ENCODE data around the gene THSD7A.

The THSD7A gene

GRCh38 chr7:11668727-11669126 is 163.3 kb downstream of the THSD7A start:
- DNase-seq (ENCODE audit: low read depth, low spot score) = no peak
- H3K27me3 ChIP-seq (ENCODE audit: control insufficient read depth, insufficient read depth, low read length) = no peaks in the 10 kb centered on the region
- H3K9me3 ChIP-seq (ENCODE audit: control insufficient read depth, insufficient read depth, low read length) = no peaks in the 10 kb centered on the region
- H3K4me3 ChIP-seq (ENCODE audit: low read length) = no peak overlapping the region
- WGBS (ENCODE audit: insufficient coverage, insufficient read length) = no CpG with 5 or more reads among the region's 4 CpGs
- no peaks in the 10 kb centered on the region for H3K36me3 ChIP-seq (ENCODE audit: control insufficient read depth, insufficient read depth, low read length)
- no peak overlapping the region for H3K27ac ChIP-seq (ENCODE audit: low read length)
- no peaks in the 10 kb centered on the region for H3K4me1 ChIP-seq (ENCODE audit: control insufficient read depth, insufficient read depth, low read length)

- Histone ChIP-seq H3K4me3 (ENCODE audit: low read length) (no peak overlapping the region), H3K36me3 (ENCODE audit: control insufficient read depth, insufficient read depth, low read length) (no peaks in the 10 kb centered on the region), H3K9me3 (ENCODE audit: control insufficient read depth, insufficient read depth, low read length) (no peaks in the 10 kb centered on the region), H3K27me3 (ENCODE audit: control insufficient read depth, insufficient read depth, low read length) (no peaks in the 10 kb centered on the region), H3K27ac (ENCODE audit: low read length) (no peak overlapping the region), H3K4me1 (ENCODE audit: control insufficient read depth, insufficient read depth, low read length) (no peaks in the 10 kb centered on the region)
- no peak for DNase-seq (ENCODE audit: low read depth, low spot score)
- WGBS (ENCODE audit: insufficient coverage, insufficient read length) = no CpG with 5 or more reads among the region's 2 CpGs
Observed at GRCh38 chr7:11667810-11668185, 164.2 kb downstream of the THSD7A start.

- Histone ChIP-seq H3K27ac (ENCODE audit: low read length) (no peak overlapping the region), H3K4me1 (ENCODE audit: control insufficient read depth, insufficient read depth, low read length) (no peaks in the 10 kb centered on the region), H3K4me3 (ENCODE audit: low read length) (no peak overlapping the region), H3K27me3 (ENCODE audit: control insufficient read depth, insufficient read depth, low read length) (no peaks in the 10 kb centered on the region), H3K9me3 (ENCODE audit: control insufficient read depth, insufficient read depth, low read length) (no peaks in the 10 kb centered on the region), H3K36me3 (ENCODE audit: control insufficient read depth, insufficient read depth, low read length) (no peaks in the 10 kb centered on the region)
- no peak for DNase-seq (ENCODE audit: low read depth, low spot score)
- 100% methylated on average over 2 of the region's 7 CpGs for WGBS (ENCODE audit: insufficient coverage, insufficient read length)
Observed at GRCh38 chr7:11667071-11667809, 164.8 kb downstream of the THSD7A start.

GRCh38 chr7:11665357-11665756 is 166.6 kb downstream of the THSD7A start:
- Histone ChIP-seq H3K9me3 (ENCODE audit: control insufficient read depth, insufficient read depth, low read length) (no peaks in the 10 kb centered on the region), H3K4me3 (ENCODE audit: low read length) (no peak overlapping the region), H3K27me3 (ENCODE audit: control insufficient read depth, insufficient read depth, low read length) (no peaks in the 10 kb centered on the region), H3K27ac (ENCODE audit: low read length) (no peak overlapping the region), H3K4me1 (ENCODE audit: control insufficient read depth, insufficient read depth, low read length) (no peaks in the 10 kb centered on the region), H3K36me3 (ENCODE audit: control insufficient read depth, insufficient read depth, low read length) (no peaks in the 10 kb centered on the region)
- no CpG with 5 or more reads among the region's 3 CpGs for WGBS (ENCODE audit: insufficient coverage, insufficient read length)
- no peak for DNase-seq (ENCODE audit: low read depth, low spot score)

GRCh38 chr7:11655642-11656041 is 176.4 kb downstream of the THSD7A start:
- H3K4me1 ChIP-seq (ENCODE audit: control insufficient read depth, insufficient read depth, low read length) = no peaks in the 10 kb centered on the region
- WGBS (ENCODE audit: insufficient coverage, insufficient read length) = no CpG with 5 or more reads among the region's 1 CpG
- no peak overlapping the region for H3K4me3 ChIP-seq (ENCODE audit: low read length)
- H3K27me3 ChIP-seq (ENCODE audit: control insufficient read depth, insufficient read depth, low read length) = no peaks in the 10 kb centered on the region
- no peaks in the 10 kb centered on the region for H3K9me3 ChIP-seq (ENCODE audit: control insufficient read depth, insufficient read depth, low read length)
- DNase-seq (ENCODE audit: low read depth, low spot score) = no peak
- H3K27ac ChIP-seq (ENCODE audit: low read length) = no peak overlapping the region
- H3K36me3 ChIP-seq (ENCODE audit: control insufficient read depth, insufficient read depth, low read length) = no peaks in the 10 kb centered on the region

GRCh38 chr7:11655163-11655562 is 176.8 kb downstream of the THSD7A start:
- Histone ChIP-seq H3K27me3 (ENCODE audit: control insufficient read depth, insufficient read depth, low read length) (no peaks in the 10 kb centered on the region; the same call in 1 of the 2 replicates), H3K9me3 (ENCODE audit: control insufficient read depth, insufficient read depth, low read length) (no peaks in the 10 kb centered on the region), H3K4me3 (ENCODE audit: low read length) (no peak overlapping the region), H3K27ac (ENCODE audit: low read length) (no peak overlapping the region), H3K36me3 (ENCODE audit: control insufficient read depth, insufficient read depth, low read length) (no peaks in the 10 kb centered on the region), H3K4me1 (ENCODE audit: control insufficient read depth, insufficient read depth, low read length) (no peaks in the 10 kb centered on the region)
- no peak for DNase-seq (ENCODE audit: low read depth, low spot score)

- DNase-seq (ENCODE audit: low read depth, low spot score) = no peak
Observed at GRCh38 chr7:11650500-11650899, 181.5 kb downstream of the THSD7A start.

GRCh38 chr7:11650030-11650429 is 182.0 kb downstream of the THSD7A start:
- H3K27me3 ChIP-seq (ENCODE audit: control insufficient read depth, insufficient read depth, low read length) = no peaks in the 10 kb centered on the region; the same call in 1 of the 2 replicates
- whole genome bisulfite sequencing (ENCODE audit: insufficient coverage, insufficient read length) = no CpG with 5 or more reads among the region's 2 CpGs
- H3K4me3 ChIP-seq (ENCODE audit: low read length) = no peak overlapping the region
- H3K27ac ChIP-seq (ENCODE audit: low read length) = no peak overlapping the region
- H3K4me1 ChIP-seq (ENCODE audit: control insufficient read depth, insufficient read depth, low read length) = no peaks in the 10 kb centered on the region
- H3K36me3 ChIP-seq (ENCODE audit: control insufficient read depth, insufficient read depth, low read length) = no peaks in the 10 kb centered on the region
- DNase-seq (ENCODE audit: low read depth, low spot score) = no peak
- H3K9me3 ChIP-seq (ENCODE audit: control insufficient read depth, insufficient read depth, low read length) = no peaks in the 10 kb centered on the region

More at GRCh38 chr7:11650500-11650899, 181.5 kb downstream of the THSD7A start:
- H3K9me3 ChIP-seq (ENCODE audit: control insufficient read depth, insufficient read depth, low read length) = no peaks in the 10 kb centered on the region
- H3K4me1 ChIP-seq (ENCODE audit: control insufficient read depth, insufficient read depth, low read length) = no peaks in the 10 kb centered on the region
- no peaks in the 10 kb centered on the region for H3K36me3 ChIP-seq (ENCODE audit: control insufficient read depth, insufficient read depth, low read length)
- H3K27ac ChIP-seq (ENCODE audit: low read length) = no peak overlapping the region
- no peak overlapping the region for H3K4me3 ChIP-seq (ENCODE audit: low read length)
- H3K27me3 ChIP-seq (ENCODE audit: control insufficient read depth, insufficient read depth, low read length) = no peaks in the 10 kb centered on the region; the same call in 1 of the 2 replicates
- no CpG with 5 or more reads among the region's 3 CpGs for WGBS (ENCODE audit: insufficient coverage, insufficient read length)

- no peaks in the 10 kb centered on the region for H3K36me3 ChIP-seq (ENCODE audit: control insufficient read depth, insufficient read depth, low read length)
- H3K9me3 ChIP-seq (ENCODE audit: control insufficient read depth, insufficient read depth, low read length) = no peaks in the 10 kb centered on the region
- H3K27ac ChIP-seq (ENCODE audit: low read length) = no peak overlapping the region
- no peak overlapping the region for H3K4me3 ChIP-seq (ENCODE audit: low read length)
- H3K27me3 ChIP-seq (ENCODE audit: control insufficient read depth, insufficient read depth, low read length) = no peaks in the 10 kb centered on the region; the same call in 1 of the 2 replicates
- H3K4me1 ChIP-seq (ENCODE audit: control insufficient read depth, insufficient read depth, low read length) = no peaks in the 10 kb centered on the region
- DNase-seq (ENCODE audit: low read depth, low spot score) = no peak
Observed at GRCh38 chr7:11648980-11649379, 183.0 kb downstream of the THSD7A start.

- Histone ChIP-seq H3K27me3 (ENCODE audit: control insufficient read depth, insufficient read depth, low read length) (no peaks in the 10 kb centered on the region; the same call in 1 of the 2 replicates), H3K4me3 (ENCODE audit: low read length) (no peak overlapping the region), H3K9me3 (ENCODE audit: control insufficient read depth, insufficient read depth, low read length) (no peaks in the 10 kb centered on the region), H3K4me1 (ENCODE audit: control insufficient read depth, insufficient read depth, low read length) (no peaks in the 10 kb centered on the region), H3K27ac (ENCODE audit: low read length) (no peak overlapping the region), H3K36me3 (ENCODE audit: control insufficient read depth, insufficient read depth, low read length) (no peaks in the 10 kb centered on the region)
- no CpG with 5 or more reads among the region's 3 CpGs for WGBS (ENCODE audit: insufficient coverage, insufficient read length)
- DNase-seq (ENCODE audit: low read depth, low spot score) = no peak
Observed at GRCh38 chr7:11648101-11648500, 183.9 kb downstream of the THSD7A start.

- H3K36me3 ChIP-seq (ENCODE audit: control insufficient read depth, insufficient read depth, low read length) = no peaks in the 10 kb centered on the region
- WGBS (ENCODE audit: insufficient coverage, insufficient read length) = 100% methylated on average over 1 of the region's 2 CpGs
- DNase-seq (ENCODE audit: low read depth, low spot score) = no peak
- H3K27ac ChIP-seq (ENCODE audit: low read length) = no peak overlapping the region
- H3K27me3 ChIP-seq (ENCODE audit: control insufficient read depth, insufficient read depth, low read length) = no peaks in the 10 kb centered on the region
- no peak overlapping the region for H3K4me3 ChIP-seq (ENCODE audit: low read length)
- H3K9me3 ChIP-seq (ENCODE audit: control insufficient read depth, insufficient read depth, low read length) = no peaks in the 10 kb centered on the region
- H3K4me1 ChIP-seq (ENCODE audit: control insufficient read depth, insufficient read depth, low read length) = no peaks in the 10 kb centered on the region
Observed at GRCh38 chr7:11642841-11643240, 189.2 kb downstream of the THSD7A start.
